GM23338 (cell line): Measurements from ENCODE around the gene KLF1.

Experiments
- CREB1 ChIP-seq: fragments of 250-450 bp; sonication (Bioruptor Pico); IDR thresholded peaks from 2 replicates; pipeline ENCODE4 v1.5.0; 2020; ENCODE audit warnings: low read depth, mild to moderate bottlenecking, moderate library complexity
- EZH2 ChIP-seq: fragments of 200-600 bp; sonication (generic); IDR thresholded peaks from one replicate; pipeline ENCODE4 v1.8.0; 2017; ENCODE audit warnings: antibody characterized with exemption, mild to moderate bottlenecking, low read depth; ENCODE audit not compliant: unreplicated experiment
- EZH2phosphoT487 ChIP-seq: fragments of 200-600 bp; sonication (generic); IDR thresholded peaks from one replicate; pipeline ENCODE4 v1.8.1; 2018; ENCODE audit warnings: antibody characterized with exemption; ENCODE audit not compliant: unreplicated experiment
- JUNB ChIP-seq: IDR thresholded peaks from one replicate; pipeline ENCODE4 v1.6.1; 2016; ENCODE audit warnings: antibody characterized with exemption; ENCODE audit not compliant: unreplicated experiment
- NANOG ChIP-seq: IDR thresholded peaks from 2 replicates; pipeline ENCODE4 v1.6.1; 2016; ENCODE audit warnings: antibody characterized with exemption, borderline replicate concordance
- POLR2AphosphoS5 ChIP-seq: IDR thresholded peaks from 2 replicates; pipeline ENCODE4 v1.6.1; 2016; ENCODE audit warnings: antibody characterized with exemption, low read depth
- STAT1 ChIP-seq: IDR thresholded peaks from one replicate; pipeline ENCODE4 v1.6.1; 2016; ENCODE audit warnings: antibody characterized with exemption; ENCODE audit not compliant: unreplicated experiment
- ZNF114 ChIP-seq: fragments of 250-450 bp; sonication (Bioruptor Pico); IDR thresholded peaks from 2 replicates; pipeline ENCODE4 v1.5.0; 2020; ENCODE audit warnings: mild to moderate bottlenecking, moderate library complexity
- ZNF331 ChIP-seq: fragments of 250-450 bp; sonication (Bioruptor Pico); IDR thresholded peaks from 2 replicates; pipeline ENCODE4 v1.5.0; 2020; ENCODE audit warnings: low read depth, mild to moderate bottlenecking, moderate library complexity
- TF ChIP-seq, protein P1 (sequence below), 2 experiments: fragments of 200-600 bp in 1 of 2; sonication (generic) in 1 of 2; conservative IDR thresholded peaks; 2 replicates each; pipeline versions ENCODE4 v1.5.1 to v1.6.1; 2016 to 2017; ENCODE audit warnings: antibody characterized with exemption in 2 of 2, low read depth in 2 of 2, mild to moderate bottlenecking in 2 of 2, moderate library complexity in 1 of 2
- TF ChIP-seq, protein P2 (sequence below): IDR thresholded peaks from 2 replicates; pipeline ENCODE4 v1.6.1; 2016; ENCODE audit warnings: antibody characterized with exemption
- TF ChIP-seq, protein P3 (sequence below): IDR thresholded peaks from one replicate; pipeline ENCODE4 v1.6.1; 2018; ENCODE audit warnings: antibody characterized with exemption; ENCODE audit not compliant: unreplicated experiment
- TF ChIP-seq, protein P4 (sequence below): fragments of 250-450 bp; sonication (Bioruptor Pico); IDR thresholded peaks from 2 replicates; pipeline ENCODE4 v1.5.0; 2020; ENCODE audit warnings: mild to moderate bottlenecking, moderate library complexity

DNA sequence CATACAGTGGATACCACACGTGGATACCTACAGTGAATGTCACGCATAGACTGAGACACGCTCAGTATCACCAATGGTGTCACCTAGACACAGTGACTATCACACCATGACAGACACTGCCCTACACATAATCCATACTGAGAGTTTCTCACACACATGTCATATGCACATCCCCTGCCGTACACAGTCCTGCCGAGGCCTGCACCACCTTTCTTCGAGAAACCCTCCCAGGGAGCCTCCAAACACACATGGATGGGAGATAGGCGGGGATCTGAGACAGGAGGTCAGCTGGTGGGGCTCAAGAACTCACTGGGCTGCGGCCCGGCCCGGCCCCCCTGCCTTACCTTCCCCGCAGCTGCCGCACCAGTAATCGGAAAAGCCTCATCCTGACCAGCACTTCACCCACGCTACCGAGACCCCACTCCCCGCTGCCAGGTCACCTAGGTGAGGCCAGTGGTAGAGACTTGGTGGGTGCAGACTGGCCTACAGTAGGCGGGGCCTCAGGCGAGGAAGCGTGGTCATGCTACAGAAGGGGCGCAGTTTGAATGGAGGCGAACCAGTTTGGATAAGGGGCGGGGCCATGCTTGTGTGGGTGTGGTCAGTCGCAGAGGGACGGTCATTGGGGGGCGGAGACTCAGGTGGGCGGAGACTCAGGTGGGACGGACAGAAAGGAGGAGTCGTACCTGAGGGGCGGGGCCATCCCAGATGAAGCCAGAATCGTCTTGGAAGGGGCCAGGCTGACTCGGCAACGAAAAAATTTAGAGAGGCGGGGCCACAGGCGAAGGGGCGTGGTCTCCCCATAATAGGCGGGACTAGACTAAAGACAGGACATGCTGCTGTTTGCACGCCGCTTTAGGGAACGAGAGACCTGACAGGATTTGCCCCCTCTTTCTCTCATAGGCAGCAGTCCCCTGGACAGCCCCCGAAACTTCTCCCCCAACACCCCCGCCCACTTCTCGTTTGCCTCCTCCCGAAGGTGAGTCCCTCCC is 46.6 kb downstream of the KLF1 start:
- no peak for TF ChIP-seq POLR2AphosphoS5
- TF ChIP-seq, protein P1, sequence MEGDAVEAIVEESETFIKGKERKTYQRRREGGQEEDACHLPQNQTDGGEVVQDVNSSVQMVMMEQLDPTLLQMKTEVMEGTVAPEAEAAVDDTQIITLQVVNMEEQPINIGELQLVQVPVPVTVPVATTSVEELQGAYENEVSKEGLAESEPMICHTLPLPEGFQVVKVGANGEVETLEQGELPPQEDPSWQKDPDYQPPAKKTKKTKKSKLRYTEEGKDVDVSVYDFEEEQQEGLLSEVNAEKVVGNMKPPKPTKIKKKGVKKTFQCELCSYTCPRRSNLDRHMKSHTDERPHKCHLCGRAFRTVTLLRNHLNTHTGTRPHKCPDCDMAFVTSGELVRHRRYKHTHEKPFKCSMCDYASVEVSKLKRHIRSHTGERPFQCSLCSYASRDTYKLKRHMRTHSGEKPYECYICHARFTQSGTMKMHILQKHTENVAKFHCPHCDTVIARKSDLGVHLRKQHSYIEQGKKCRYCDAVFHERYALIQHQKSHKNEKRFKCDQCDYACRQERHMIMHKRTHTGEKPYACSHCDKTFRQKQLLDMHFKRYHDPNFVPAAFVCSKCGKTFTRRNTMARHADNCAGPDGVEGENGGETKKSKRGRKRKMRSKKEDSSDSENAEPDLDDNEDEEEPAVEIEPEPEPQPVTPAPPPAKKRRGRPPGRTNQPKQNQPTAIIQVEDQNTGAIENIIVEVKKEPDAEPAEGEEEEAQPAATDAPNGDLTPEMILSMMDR (conservative IDR thresholded peaks at IDR 0.05; ENCODE audit: low read depth in 2 of 2) = no peak
- TF ChIP-seq EZH2 = no peak
- TF ChIP-seq JUNB = no peak
- TF ChIP-seq, protein P2, sequence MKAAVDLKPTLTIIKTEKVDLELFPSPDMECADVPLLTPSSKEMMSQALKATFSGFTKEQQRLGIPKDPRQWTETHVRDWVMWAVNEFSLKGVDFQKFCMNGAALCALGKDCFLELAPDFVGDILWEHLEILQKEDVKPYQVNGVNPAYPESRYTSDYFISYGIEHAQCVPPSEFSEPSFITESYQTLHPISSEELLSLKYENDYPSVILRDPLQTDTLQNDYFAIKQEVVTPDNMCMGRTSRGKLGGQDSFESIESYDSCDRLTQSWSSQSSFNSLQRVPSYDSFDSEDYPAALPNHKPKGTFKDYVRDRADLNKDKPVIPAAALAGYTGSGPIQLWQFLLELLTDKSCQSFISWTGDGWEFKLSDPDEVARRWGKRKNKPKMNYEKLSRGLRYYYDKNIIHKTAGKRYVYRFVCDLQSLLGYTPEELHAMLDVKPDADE = no peak
- TF ChIP-seq EZH2phosphoT487 = no peak
- TF ChIP-seq ZNF114 = no peak
- TF ChIP-seq CREB1 (CRISPR knock-in tag) = no peak
- TF ChIP-seq, protein P3, sequence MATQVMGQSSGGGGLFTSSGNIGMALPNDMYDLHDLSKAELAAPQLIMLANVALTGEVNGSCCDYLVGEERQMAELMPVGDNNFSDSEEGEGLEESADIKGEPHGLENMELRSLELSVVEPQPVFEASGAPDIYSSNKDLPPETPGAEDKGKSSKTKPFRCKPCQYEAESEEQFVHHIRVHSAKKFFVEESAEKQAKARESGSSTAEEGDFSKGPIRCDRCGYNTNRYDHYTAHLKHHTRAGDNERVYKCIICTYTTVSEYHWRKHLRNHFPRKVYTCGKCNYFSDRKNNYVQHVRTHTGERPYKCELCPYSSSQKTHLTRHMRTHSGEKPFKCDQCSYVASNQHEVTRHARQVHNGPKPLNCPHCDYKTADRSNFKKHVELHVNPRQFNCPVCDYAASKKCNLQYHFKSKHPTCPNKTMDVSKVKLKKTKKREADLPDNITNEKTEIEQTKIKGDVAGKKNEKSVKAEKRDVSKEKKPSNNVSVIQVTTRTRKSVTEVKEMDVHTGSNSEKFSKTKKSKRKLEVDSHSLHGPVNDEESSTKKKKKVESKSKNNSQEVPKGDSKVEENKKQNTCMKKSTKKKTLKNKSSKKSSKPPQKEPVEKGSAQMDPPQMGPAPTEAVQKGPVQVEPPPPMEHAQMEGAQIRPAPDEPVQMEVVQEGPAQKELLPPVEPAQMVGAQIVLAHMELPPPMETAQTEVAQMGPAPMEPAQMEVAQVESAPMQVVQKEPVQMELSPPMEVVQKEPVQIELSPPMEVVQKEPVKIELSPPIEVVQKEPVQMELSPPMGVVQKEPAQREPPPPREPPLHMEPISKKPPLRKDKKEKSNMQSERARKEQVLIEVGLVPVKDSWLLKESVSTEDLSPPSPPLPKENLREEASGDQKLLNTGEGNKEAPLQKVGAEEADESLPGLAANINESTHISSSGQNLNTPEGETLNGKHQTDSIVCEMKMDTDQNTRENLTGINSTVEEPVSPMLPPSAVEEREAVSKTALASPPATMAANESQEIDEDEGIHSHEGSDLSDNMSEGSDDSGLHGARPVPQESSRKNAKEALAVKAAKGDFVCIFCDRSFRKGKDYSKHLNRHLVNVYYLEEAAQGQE = no peak
- TF ChIP-seq STAT1 = no peak
- TF ChIP-seq, protein P4, sequence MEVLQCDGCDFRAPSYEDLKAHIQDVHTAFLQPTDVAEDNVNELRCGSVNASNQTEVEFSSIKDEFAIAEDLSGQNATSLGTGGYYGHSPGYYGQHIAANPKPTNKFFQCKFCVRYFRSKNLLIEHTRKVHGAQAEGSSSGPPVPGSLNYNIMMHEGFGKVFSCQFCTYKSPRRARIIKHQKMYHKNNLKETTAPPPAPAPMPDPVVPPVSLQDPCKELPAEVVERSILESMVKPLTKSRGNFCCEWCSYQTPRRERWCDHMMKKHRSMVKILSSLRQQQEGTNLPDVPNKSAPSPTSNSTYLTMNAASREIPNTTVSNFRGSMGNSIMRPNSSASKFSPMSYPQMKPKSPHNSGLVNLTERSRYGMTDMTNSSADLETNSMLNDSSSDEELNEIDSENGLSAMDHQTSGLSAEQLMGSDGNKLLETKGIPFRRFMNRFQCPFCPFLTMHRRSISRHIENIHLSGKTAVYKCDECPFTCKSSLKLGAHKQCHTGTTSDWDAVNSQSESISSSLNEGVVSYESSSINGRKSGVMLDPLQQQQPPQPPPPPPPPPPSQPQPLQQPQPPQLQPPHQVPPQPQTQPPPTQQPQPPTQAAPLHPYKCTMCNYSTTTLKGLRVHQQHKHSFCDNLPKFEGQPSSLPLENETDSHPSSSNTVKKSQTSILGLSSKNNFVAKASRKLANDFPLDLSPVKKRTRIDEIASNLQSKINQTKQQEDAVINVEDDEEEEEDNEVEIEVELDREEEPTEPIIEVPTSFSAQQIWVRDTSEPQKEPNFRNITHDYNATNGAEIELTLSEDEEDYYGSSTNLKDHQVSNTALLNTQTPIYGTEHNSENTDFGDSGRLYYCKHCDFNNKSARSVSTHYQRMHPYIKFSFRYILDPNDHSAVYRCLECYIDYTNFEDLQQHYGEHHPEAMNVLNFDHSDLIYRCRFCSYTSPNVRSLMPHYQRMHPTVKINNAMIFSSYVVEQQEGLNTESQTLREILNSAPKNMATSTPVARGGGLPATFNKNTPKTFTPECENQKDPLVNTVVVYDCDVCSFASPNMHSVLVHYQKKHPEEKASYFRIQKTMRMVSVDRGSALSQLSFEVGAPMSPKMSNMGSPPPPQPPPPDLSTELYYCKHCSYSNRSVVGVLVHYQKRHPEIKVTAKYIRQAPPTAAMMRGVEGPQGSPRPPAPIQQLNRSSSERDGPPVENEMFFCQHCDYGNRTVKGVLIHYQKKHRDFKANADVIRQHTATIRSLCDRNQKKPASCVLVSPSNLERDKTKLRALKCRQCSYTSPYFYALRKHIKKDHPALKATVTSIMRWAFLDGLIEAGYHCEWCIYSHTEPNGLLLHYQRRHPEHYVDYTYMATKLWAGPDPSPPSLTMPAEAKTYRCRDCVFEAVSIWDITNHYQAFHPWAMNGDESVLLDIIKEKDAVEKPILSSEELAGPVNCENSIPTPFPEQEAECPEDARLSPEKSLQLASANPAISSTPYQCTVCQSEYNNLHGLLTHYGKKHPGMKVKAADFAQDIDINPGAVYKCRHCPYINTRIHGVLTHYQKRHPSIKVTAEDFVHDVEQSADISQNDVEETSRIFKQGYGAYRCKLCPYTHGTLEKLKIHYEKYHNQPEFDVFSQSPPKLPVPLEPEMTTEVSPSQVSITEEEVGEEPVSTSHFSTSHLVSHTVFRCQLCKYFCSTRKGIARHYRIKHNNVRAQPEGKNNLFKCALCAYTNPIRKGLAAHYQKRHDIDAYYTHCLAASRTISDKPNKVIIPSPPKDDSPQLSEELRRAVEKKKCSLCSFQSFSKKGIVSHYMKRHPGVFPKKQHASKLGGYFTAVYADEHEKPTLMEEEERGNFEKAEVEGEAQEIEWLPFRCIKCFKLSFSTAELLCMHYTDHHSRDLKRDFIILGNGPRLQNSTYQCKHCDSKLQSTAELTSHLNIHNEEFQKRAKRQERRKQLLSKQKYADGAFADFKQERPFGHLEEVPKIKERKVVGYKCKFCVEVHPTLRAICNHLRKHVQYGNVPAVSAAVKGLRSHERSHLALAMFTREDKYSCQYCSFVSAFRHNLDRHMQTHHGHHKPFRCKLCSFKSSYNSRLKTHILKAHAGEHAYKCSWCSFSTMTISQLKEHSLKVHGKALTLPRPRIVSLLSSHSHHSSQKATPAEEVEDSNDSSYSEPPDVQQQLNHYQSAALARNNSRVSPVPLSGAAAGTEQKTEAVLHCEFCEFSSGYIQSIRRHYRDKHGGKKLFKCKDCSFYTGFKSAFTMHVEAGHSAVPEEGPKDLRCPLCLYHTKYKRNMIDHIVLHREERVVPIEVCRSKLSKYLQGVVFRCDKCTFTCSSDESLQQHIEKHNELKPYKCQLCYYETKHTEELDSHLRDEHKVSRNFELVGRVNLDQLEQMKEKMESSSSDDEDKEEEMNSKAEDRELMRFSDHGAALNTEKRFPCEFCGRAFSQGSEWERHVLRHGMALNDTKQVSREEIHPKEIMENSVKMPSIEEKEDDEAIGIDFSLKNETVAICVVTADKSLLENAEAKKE = no peak
- TF ChIP-seq ZNF331 = no peak
- no peak for TF ChIP-seq NANOG
